ENCODE data around the gene NFYC.

NFYC gene

GRCh38 chr1:40762144-40762923 is 70.8 kb downstream of the NFYC start:
- no peak for DNase-seq

GRCh38 chr1:40763742-40764532 is 72.4 kb downstream of the NFYC start:
- no peak for DNase-seq

- DNase-seq: no peak
Observed at GRCh38 chr1:40764981-40765380, 73.5 kb downstream of the NFYC start.

- no peak for DNase-seq
Observed at GRCh38 chr1:40766017-40766416, 74.5 kb downstream of the NFYC start.

GRCh38 chr1:40766560-40766959 is 75.1 kb downstream of the NFYC start:
- no peak for DNase-seq

GRCh38 chr1:40768146-40768990 is 76.9 kb downstream of the NFYC start:
- DNase-seq: no peak

- no peak for DNase-seq
Observed at GRCh38 chr1:40769815-40770214, 78.3 kb downstream of the NFYC start.

- no peak for DNase-seq
Observed at GRCh38 chr1:40770296-40771070, 79.0 kb downstream of the NFYC start.

GRCh38 chr1:40772146-40772955 is 80.8 kb downstream of the NFYC start:
- no peak for DNase-seq

GRCh38 chr1:40773748-40774265 is 82.3 kb downstream of the NFYC start:
- DNase-seq: no peak

GRCh38 chr1:40774266-40774998 is 82.9 kb downstream of the NFYC start:
- DNase-seq: no peak

GRCh38 chr1:40776236-40777072 is 85.0 kb downstream of the NFYC start:
- DNase-seq: no peak

GRCh38 chr1:40777224-40777970 is 85.9 kb downstream of the NFYC start:
- DNase-seq: no peak

- no peak for DNase-seq
Observed at GRCh38 chr1:40780678-40781607, 89.4 kb downstream of the NFYC start.

GRCh38 chr1:40781608-40781971 is 90.1 kb downstream of the NFYC start:
- DNase-seq: no peak

GRCh38 chr1:40782371-40782956 is 91.0 kb downstream of the NFYC start:
- DNase-seq: no peak

Data from hippocampal formation (tissue), 2 donors.